Measurements from ENCODE around the gene TCHP. TPM values are rescaled to one million over a fixed set of nuclear protein-coding genes. Genes with fewer than 3 reads are reported as not detected.

Gene TCHP
- total RNA-seq, 6 experiments from 2014 or later, result 4.9 to 8.8 (median 6.8) TPM

DNA sequence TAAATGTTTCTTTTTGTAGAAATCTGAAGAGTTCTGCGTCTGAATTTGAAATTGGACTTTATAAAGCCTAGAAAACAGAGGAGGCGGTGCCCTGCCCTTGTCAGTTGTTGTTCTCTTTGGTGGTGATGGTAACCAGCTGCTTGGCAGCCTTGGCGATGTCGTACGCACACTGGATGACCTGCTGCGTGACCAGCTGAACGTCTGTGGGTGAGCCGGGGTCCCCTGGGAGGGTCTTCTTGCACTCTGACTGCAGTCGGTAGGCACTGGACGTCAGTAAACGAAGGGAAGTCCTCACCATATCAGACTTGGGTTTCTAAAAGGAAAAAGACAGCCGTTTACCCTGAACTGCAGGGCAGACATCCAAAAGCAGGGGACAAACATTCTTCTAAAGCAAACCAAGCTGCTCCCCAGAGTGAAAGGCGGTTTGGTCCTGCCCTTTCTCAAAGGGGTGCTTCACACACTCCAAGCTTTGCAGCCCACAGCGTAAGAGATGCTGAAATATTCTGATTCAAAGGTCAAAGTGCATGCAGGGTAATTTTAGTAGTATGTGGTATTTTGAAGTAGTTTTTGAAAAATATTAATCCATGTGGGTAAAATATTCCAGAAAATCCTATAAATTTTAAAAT is 32.9 kb downstream of the TCHP start:
- ATAC-seq (no peak), DNase-seq (no peak)
- TF ChIP-seq POLR2A (IDR thresholded peaks at IDR 0.05), result no peak
- TF ChIP-seq, protein P1, sequence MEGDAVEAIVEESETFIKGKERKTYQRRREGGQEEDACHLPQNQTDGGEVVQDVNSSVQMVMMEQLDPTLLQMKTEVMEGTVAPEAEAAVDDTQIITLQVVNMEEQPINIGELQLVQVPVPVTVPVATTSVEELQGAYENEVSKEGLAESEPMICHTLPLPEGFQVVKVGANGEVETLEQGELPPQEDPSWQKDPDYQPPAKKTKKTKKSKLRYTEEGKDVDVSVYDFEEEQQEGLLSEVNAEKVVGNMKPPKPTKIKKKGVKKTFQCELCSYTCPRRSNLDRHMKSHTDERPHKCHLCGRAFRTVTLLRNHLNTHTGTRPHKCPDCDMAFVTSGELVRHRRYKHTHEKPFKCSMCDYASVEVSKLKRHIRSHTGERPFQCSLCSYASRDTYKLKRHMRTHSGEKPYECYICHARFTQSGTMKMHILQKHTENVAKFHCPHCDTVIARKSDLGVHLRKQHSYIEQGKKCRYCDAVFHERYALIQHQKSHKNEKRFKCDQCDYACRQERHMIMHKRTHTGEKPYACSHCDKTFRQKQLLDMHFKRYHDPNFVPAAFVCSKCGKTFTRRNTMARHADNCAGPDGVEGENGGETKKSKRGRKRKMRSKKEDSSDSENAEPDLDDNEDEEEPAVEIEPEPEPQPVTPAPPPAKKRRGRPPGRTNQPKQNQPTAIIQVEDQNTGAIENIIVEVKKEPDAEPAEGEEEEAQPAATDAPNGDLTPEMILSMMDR (IDR thresholded peaks at IDR 0.05), result no peak
- Histone ChIP-seq H3K27me3 (no peaks in the 10 kb centered on the region), H3K27ac (no peak overlapping the region), H3K4me1 (no peaks in the 10 kb centered on the region), H3K4me3 (no peak overlapping the region), H3K9me3 (no peaks in the 10 kb centered on the region), H3K36me3 (peaks cover 8 to 65% (median 23%) of the 10 kb centered on the region in 4 donors)
- WGBS (ENCODE audit: insufficient coverage, low coverage, low lambda C conversion rate, missing lambda C conversion rate), result 61% methylated on average over 13 of the region's 14 CpGs
- intact Hi-C loops (cut with DNase I), result no loop called here

DNA sequence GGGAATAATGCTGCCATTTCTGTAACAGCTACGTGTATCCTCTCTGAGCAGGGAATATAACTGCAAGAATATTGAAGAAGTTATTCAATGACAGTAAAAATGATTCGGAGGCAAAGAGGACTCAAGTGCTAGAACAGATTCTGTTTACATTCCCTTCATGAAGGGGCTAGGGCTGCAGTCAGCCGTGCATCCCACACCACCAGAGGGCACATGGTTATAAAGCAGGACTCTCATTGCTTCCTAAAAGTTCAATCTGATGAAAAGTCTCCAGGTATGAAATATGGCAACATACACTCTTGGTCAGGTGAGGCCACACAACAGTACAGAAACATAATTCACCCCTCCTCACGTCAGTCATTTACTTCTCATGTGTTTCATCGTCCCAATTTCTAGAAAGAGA is 34.0 kb downstream of the TCHP start:
- Histone ChIP-seq H3K4me3 (no peak overlapping the region), H3K27ac (no peak overlapping the region), H3K4me1 (no peaks in the 10 kb centered on the region), H3K36me3 (peaks cover 8 to 76% (median 26%) of the 10 kb centered on the region in 4 donors), H3K27me3 (no peaks in the 10 kb centered on the region), H3K9me3 (no peaks in the 10 kb centered on the region)
- no peak for TF ChIP-seq POLR2A (IDR thresholded peaks at IDR 0.05)
- TF ChIP-seq, protein P1 (IDR thresholded peaks at IDR 0.05), result peak; percentile 35 to 59 (median 54)
- no peak for DNase-seq
- ATAC-seq, result peak; percentile 61 to 69 (median 68)
- WGBS (ENCODE audit: insufficient coverage, low coverage, low lambda C conversion rate, missing lambda C conversion rate), result 52% methylated on average over 5 of the region's 5 CpGs
- intact Hi-C loops (cut with DNase I), result no loop called here

DNA sequence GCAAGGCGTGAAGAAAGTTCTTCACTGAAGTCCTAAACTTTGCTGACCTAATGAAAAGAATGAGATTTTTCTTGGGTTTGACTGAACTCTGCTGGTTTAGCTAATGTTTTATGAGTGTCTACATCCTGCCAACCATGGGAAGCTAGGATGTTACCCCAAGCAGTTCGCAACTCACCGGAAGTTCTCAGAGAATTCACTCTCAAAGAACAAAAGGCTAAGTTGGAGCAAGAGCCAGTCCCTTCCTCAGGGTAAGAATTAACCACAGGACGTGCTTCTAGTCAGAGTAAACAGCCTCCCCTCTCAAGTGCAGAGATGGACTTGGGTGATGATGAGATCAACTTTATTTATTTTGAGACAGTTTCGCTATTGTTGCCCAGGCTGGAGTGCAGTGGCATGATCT is 37.3 kb downstream of the TCHP start:
- TF ChIP-seq, protein P1 (IDR thresholded peaks at IDR 0.05), result no peak
- TF ChIP-seq POLR2A (IDR thresholded peaks at IDR 0.05), result no peak
- Histone ChIP-seq H3K27me3 (no peaks in the 10 kb centered on the region), H3K4me3 (no peak overlapping the region), H3K4me1 (no peaks in the 10 kb centered on the region), H3K36me3 (peaks cover under 1 to 55% (median 12%) of the 10 kb centered on the region in 4 donors), H3K9me3 (no peaks in the 10 kb centered on the region), H3K27ac (no peak overlapping the region)
- intact Hi-C loops (cut with DNase I), result no loop called here
- no peak for DNase-seq
- ATAC-seq, result peak; percentile 42 to 55 (median 52)
- WGBS (ENCODE audit: insufficient coverage, low coverage, low lambda C conversion rate, missing lambda C conversion rate), result 73% methylated on average over 3 of the region's 5 CpGs

DNA sequence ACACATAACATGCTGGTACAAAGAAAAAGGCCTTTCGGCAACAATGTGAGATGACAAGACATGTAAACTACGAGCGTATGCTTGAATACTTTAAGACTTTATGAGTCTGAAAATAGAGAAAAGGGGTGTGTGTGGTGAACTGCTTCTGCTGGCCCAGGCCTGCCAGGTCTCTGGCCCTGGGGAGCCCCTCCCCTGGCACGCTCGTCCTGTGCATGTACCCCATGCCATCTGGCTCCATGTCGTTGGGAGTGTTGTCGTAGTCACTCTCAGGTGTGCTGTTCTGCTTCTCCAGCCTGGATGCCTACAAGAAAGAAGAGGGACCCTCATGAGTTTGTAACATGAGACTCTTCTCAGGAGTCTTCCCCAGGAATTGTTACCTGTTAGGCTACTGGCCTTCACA is 38.9 kb downstream of the TCHP start:
- peaks cover 0 to 39% (median 6%) of the 10 kb centered on the region in 4 donors for H3K36me3 ChIP-seq
- H3K4me1 ChIP-seq, result no peaks in the 10 kb centered on the region
- WGBS (ENCODE audit: insufficient coverage, low coverage, low lambda C conversion rate, missing lambda C conversion rate), result 100% methylated on average over 6 of the region's 7 CpGs
- intact Hi-C loops (cut with DNase I), result no loop called here
- TF ChIP-seq, protein P1 (IDR thresholded peaks at IDR 0.05), result no peak
- no peak for TF ChIP-seq POLR2A (IDR thresholded peaks at IDR 0.05)
- no peaks in the 10 kb centered on the region for H3K9me3 ChIP-seq
- no peaks in the 10 kb centered on the region for H3K27me3 ChIP-seq
- no peak for ATAC-seq
- no peak overlapping the region for H3K4me3 ChIP-seq
- H3K27ac ChIP-seq, result no peak overlapping the region
- DNase-seq, result no peak
